Uterus (tissue), 4 donors: ENCODE data around the gene CDH22. TPM values are rescaled to one million over a fixed set of nuclear protein-coding genes. Genes with fewer than 3 reads are reported as not detected.

Experiments used
- DNase-seq, 2 donors: peaks; one replicate each; pipeline ENCODE4 v3.0.0-alpha.2; 2019 to 2020
- H3K27ac ChIP-seq, 2 donors: fragments of 200-600 bp; sonication (generic); 1 replicate in 1 of 2; 2 replicates in 1 of 2; pipeline ENCODE4 v1.5.1; 2016 to 2018
- H3K27me3 ChIP-seq, 2 donors: fragments of 200-600 bp; sonication (generic); one replicate each; pipeline ENCODE4 v1.5.1; 2018 to 2019; ENCODE audit warnings: control low read depth in 1 of 2
- H3K36me3 ChIP-seq, 2 donors: fragments of 200-600 bp; sonication (generic); one replicate each; pipeline ENCODE4 v1.5.1; 2019; ENCODE audit warnings: control low read depth in 1 of 2
- H3K4me1 ChIP-seq, 2 donors: fragments of 200-600 bp; sonication (generic); one replicate each; pipeline ENCODE4 v1.5.1; 2018 to 2019; ENCODE audit warnings: control low read depth in 1 of 2
- H3K4me3 ChIP-seq, 2 donors: fragments of 200-600 bp; sonication (generic); 1 replicate in 1 of 2; 2 replicates in 1 of 2; pipeline ENCODE4 v1.5.1; 2018 to 2019; ENCODE audit warnings: mild to moderate bottlenecking in 1 of 2
- H3K9me3 ChIP-seq, 2 donors: fragments of 200-600 bp; sonication (generic); one replicate each; pipeline ENCODE4 v1.5.1; 2019; ENCODE audit warnings: control low read depth in 1 of 2
- CTCF ChIP-seq, 4 experiments: fragments of 200-600 bp in 2 of 4; fragments of 450-650 bp in 2 of 4; sonication (generic) in 2 of 4; IDR thresholded peaks; one replicate each; pipeline ENCODE4 v1.5.1; 2016 to 2019; ENCODE audit warnings: antibody characterized with exemption in 4 of 4, mild to moderate bottlenecking in 2 of 4, moderate library complexity in 1 of 4
- POLR2A ChIP-seq, 2 donors: fragments of 450-650 bp; IDR thresholded peaks; one replicate each; pipeline ENCODE4 v1.6.1; 2016; ENCODE audit warnings: antibody characterized with exemption in 2 of 2, mild to moderate bottlenecking in 1 of 2, moderate library complexity in 1 of 2
- intact Hi-C: fragments of 100-400 bp; cut with DNase I; formaldehyde crosslinking; loops from one replicate; pipeline ENCODE4 v1.15.1; 2023; ENCODE audit warnings: low total_unique reads
- total RNA-seq, 4 donors: library from RNA; depleted of rRNA in 3 of 4; stranded (reverse); fragments of >200 nt in 3 of 4; gene quantifications; one replicate each; pipeline versions ENCODE4 v1.1.0 to v1.2.4, GENCODE V29; 2014 to 2023
- donor health status: DM: yes; HTN: yes; CAD: no.

CDH22 gene
- total RNA-seq, 4 donors from 2014 or later: 0.48 to 0.49 TPM; not detected in 2

GRCh38 chr20:46205349-46205748 is 102.9 kb downstream of the CDH22 start:
- H3K27me3 ChIP-seq: no peaks in the 10 kb centered on the region

GRCh38 chr20:46204594-46205186 is 103.6 kb downstream of the CDH22 start:
- Histone ChIP-seq H3K4me1 (no peaks in the 10 kb centered on the region), H3K27me3 (no peaks in the 10 kb centered on the region), H3K4me3 (no peak overlapping the region), H3K27ac (no peak overlapping the region), H3K9me3 (no peaks in the 10 kb centered on the region), H3K36me3 (no peaks in the 10 kb centered on the region)
- DNase-seq: no peak
- TF ChIP-seq CTCF (IDR thresholded peaks at IDR 0.05) (no peak), POLR2A (IDR thresholded peaks at IDR 0.05) (no peak)
- intact Hi-C loops: no loop called here

More at GRCh38 chr20:46205349-46205748, 102.9 kb downstream of the CDH22 start:
- Histone ChIP-seq H3K27ac (no peak overlapping the region), H3K36me3 (no peaks in the 10 kb centered on the region), H3K4me1 (no peaks in the 10 kb centered on the region), H3K4me3 (no peak overlapping the region), H3K9me3 (no peaks in the 10 kb centered on the region)
- intact Hi-C loops: no loop called here
- DNase-seq: no peak
- TF ChIP-seq POLR2A (IDR thresholded peaks at IDR 0.05) (no peak), CTCF (IDR thresholded peaks at IDR 0.05) (no peak)

GRCh38 chr20:46203510-46203837 is 104.8 kb downstream of the CDH22 start:
- Histone ChIP-seq H3K36me3 (no peaks in the 10 kb centered on the region), H3K27ac (peak overlapping the region in 1 of 2 donors; percentile 38), H3K9me3 (no peaks in the 10 kb centered on the region), H3K27me3 (no peaks in the 10 kb centered on the region), H3K4me1 (no peaks in the 10 kb centered on the region), H3K4me3 (no peak overlapping the region)
- no peak for DNase-seq
- TF ChIP-seq POLR2A (IDR thresholded peaks at IDR 0.05) (no peak), CTCF (IDR thresholded peaks at IDR 0.05) (no peak)
- intact Hi-C loops: no loop called here

GRCh38 chr20:46202766-46203509 is 105.4 kb downstream of the CDH22 start:
- DNase-seq: peak; percentile 53 to 58
- H3K9me3 ChIP-seq: no peaks in the 10 kb centered on the region
- H3K27ac ChIP-seq: peak overlapping the region in 1 of 2 donors; percentile 38
- H3K27me3 ChIP-seq: no peaks in the 10 kb centered on the region
- no peaks in the 10 kb centered on the region for H3K4me1 ChIP-seq
- no peak overlapping the region for H3K4me3 ChIP-seq
- intact Hi-C loops: no loop called here
- no peak for TF ChIP-seq CTCF (IDR thresholded peaks at IDR 0.05)
- no peak for TF ChIP-seq POLR2A (IDR thresholded peaks at IDR 0.05)
- no peaks in the 10 kb centered on the region for H3K36me3 ChIP-seq
